ENCODE measurements around the gene IQGAP3.

DNA sequence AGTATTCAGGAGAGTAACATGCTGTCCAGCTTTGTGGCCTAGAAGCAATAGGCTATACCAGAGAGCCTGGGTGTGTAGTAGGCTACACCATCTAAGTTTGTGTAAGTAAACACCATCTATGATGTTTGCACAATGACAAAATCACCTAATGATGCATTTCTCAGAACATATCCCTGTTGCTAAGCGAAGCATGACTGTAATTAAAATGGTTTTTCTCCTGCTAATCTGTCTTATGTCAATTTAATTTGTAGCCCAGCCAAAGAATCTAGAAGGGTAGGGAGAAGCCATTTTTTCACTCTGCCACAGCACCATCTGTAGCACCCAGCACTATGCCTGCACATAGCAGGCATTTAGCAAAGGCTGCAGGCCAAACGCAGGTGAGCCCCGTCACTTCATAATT lies 5.2 kb upstream of the IQGAP3 start:
- TF ChIP-seq POLR2A (IDR thresholded peaks at IDR 0.05; ENCODE audit: low read depth, low read length) = no peak
- TF ChIP-seq POLR2AphosphoS5 (IDR thresholded peaks at IDR 0.05; ENCODE audit: low read depth, low read length) = no peak

Measured in GM12892 (cell line).